Stimulated activated CD8-positive, alpha-beta memory T cell treated with anti-CD3 and anti-CD28 coated beads, Interleukin-15, amount 100 ng/mL, for 48 hours (primary cell): ENCODE data around the gene ARL5C.
"Not testable (repeated sequence)": the region's sequence is repeated elsewhere in the genome, so short reads cannot be mapped to it uniquely, and the experiment has no call there.

Experiments
- DNase-seq, 2 donors: peaks; one replicate each; pipeline ENCODE4 v3.0.0-alpha.2; 2020; ENCODE audit warnings: low read depth in 2 of 2

Gene ARL5C

DNA sequence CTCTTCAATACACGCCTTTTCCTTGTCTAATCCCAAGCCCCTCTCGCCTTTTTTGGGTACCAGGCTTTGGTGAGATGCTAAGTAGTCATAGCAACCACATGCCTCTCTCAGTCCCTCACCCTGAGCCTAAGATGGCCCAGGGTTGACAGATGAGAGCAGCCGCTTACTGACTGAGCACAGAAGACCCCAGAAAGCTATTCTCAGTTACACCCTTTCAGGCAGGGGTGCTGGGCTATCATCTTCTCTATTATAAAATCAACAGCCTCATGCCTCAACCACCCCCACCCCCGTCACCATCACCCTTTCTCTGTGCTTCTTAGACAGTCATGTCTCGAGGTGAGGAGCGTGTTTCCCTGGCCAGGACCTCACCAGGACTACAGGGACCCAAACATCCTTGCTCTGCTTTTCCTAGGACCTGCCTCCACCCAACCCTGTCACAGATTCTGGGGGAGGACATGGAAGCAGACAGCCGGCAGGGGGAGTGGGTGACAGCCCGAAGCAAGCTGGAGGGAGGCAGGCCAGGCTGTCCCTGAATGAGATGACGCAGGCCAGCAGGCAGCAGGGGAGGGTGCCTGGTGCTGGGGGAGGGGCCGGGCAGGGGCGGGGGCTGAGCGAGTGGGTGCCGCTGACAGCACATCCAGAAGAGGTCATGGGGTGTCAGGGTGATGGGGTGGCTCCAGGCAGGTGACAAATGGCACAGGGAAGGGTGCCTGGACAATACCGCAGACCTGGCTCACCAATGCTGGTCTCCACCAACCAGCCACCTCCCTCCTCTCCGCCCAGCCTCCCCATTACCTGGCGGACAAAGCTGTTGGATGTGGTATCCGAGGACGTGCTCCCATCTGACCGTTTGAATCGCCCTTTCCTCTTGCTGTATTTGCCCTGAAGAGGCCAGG lies 28.4 kb upstream of the ARL5C start:
- no peak for DNase-seq

DNA sequence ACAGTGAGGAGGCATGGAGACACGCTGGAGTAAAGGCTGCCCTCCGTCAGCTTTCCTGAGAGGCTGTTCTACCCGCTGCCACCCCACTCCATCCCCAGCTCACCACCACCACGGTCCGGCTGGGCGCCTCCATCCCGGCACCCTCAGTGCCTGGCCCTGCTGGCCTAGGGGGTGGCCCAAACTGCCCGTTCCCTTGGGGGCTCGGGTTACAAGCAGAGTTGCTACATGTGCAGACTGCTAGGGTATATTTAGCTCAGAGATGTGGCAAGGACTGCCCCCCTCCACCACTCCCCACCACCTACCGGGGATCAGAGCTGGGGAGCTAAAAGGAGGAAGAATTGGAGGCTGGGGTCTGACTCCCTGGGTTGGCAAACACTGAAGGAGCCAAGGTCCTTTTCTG lies 27.4 kb upstream of the ARL5C start:
- no peak for DNase-seq

DNA sequence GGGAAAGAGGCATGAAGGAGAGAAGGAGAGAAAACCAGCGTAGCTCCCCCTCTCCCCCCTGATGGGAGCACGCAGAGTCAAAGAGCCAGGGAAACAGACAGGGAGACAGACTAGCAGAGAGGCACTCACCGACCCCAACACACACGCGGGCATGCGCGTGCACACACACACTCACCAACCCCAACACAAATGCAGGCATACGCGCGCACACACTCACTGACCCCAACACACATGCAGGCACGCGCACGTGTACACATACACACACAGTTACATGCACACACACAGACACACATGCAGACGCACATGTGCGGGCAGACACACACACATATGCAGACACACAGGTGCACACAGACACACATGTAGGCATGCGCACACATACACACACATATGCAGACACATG lies 26.9 kb upstream of the ARL5C start:
- DNase-seq: no peak

DNA sequence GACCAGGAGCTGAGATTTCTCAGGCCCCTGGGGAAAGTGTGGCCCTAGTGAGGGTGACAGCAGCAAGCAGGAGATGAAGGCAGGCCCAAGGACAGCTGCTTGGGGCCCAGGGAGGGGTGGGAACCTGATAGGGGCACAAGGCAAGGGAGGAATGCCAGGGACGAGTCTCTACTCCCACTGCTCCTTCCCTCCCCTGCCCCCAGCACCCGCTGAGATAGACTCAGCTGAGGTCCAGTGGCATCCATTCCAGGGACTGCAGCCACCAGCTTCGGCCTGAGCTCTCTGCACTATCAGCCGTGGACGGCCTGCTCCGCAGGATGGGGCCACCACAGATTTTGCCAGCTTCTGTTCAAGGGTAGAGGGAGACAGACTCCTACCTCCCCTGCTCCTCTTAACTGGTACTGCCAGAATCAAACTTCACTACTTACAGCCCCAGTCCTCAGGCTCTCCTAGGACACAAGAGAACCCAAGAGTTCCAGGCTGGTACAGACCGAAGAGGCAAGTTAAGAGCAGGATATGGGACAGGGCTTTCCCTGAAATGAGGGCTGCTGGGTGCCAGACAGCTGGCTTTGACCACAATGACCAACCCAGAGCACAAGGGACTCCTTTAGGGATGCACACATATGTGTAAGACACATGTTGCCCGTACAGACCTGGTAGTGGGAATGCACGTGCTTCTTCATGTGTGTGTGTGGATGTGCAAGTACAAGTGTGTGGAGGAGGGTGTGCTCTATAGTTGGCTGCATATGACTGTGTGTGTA lies 26.0 kb upstream of the ARL5C start:
- DNase-seq: no peak

DNA sequence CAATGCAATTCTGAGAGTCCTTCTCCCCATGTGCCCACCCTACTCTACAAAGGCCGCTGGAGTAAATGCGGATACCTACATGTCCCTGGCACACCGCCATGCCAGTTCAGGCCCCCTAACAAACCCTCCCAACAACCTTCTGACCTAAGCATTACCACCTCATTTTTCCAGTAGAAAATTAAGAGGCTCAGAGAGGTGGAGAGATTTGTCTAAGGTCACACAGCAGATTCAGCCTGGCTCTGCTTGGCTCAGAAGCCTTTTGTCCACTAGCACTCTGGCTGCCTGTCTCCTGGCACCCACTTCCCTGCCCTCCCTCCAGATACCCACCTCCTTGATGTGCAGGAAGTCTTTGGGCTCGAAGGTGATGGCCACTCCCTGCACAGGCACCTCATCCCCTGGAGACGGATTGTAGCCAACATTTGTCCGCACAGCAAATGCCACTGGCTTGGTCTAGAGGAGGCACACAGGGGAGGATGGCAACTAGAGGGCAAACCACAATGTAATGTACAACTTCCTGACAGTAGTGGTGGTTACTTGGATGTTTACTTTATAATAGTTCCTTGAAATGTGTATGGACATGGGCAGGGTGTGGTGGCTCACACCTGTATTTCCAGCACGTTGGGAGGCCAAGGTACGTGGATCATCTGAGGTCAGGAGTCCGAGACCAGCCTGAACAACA lies 21.3 kb upstream of the ARL5C start:
- DNase-seq: no peak

DNA sequence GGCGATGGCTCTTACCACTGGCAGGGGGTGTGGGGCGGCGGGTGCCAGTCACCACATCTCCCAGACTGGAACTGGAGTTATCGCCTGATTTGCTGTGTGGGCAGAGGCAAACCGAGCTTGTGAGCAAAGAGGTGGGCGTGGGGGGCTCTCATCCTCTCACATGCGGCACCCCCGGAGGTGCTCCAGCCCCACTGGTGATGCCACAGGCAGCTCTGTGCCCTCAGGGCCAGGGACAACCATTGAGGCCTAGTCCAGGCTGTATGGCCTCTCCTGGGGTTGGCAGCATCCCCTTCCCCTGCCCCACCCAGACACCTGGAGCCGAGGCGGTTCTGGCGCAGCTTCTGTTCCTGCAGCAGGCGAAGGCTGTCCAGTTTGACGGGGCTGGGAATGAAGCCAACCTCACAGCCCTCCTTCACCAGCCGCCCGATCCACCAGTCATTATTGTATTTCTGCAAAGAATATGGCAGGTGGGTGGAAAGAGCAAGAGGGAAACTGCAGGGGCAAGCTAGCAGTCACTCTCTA lies 20.6 kb upstream of the ARL5C start:
- no peak for DNase-seq

DNA sequence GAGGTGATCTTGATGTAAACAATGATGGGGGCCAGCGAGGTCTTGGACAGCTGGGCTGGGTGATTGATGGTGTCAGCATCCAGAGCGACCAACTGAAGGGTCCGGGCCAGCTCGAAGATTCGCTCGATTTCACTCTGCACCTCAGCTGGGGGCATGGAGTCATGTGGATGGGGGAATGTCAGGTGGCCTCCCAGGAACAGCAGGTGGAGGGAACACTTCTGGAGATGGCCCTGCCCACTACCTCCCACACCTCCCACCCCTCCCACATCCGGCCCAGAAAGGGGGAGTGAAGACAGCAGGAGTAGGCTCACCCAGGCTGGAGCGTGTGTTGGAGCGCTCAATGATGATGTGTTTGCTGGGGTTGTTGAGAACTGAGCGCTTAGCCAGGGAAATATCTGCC lies 17.8 kb upstream of the ARL5C start:
- no peak for DNase-seq

DNA sequence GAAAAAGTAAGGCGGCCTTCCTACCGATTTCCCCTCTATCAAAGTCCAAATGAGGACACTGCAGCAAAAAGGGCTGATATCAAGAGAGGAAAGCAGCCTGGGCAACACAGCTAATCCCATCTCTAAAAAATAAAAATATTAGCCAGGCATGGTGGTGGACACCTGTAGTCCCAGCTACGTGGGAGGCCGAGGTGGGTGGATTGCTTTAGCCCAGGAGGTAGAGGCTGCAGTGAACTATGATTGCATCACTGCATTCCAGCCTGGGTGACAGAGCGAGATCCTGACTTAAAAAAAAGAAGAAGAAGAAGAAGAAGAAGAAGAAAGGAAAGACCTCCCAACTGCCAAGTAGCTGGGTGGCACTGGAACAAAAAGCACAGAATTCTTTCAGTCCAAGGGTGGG lies 17.1 kb upstream of the ARL5C start:
- no peak for DNase-seq

DNA sequence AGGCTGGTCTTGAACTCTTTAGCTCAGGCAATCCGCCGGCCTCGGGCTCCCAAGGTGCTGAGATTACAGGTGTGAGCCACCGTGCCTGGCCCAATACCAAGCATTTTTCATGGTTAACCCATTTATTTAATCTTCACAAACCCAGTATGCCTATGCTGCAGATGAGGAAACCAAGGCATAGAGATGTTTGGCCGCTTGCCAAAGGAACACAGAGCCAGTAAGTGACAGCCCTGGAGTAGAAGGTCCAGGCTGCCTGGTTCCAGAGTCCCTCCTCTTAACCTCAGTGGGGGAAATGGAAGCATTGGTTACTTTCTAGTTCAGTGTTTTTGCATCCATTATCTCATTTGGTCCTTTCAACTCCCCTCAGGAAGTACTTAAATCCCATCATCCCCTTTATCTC lies 15.3 kb upstream of the ARL5C start:
- DNase-seq: no peak

DNA sequence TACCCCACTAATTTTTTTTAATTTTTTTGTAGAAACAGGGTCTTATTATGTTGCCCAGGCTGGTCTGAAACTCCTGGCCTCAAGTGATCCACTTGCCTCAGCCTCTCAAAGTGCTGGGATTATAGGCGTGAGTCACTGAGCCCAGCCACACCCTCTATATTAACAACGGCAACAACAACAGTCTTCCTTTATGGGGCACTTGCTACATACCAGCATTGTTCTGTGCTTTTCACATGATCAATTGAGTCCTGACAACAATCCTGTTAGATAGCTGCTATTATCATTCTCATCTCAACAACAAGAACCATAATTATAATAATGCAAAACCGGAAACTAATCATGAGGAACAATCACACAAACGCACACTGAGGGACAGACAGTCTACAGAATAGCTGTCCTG lies 12.6 kb upstream of the ARL5C start:
- no peak for DNase-seq

DNA sequence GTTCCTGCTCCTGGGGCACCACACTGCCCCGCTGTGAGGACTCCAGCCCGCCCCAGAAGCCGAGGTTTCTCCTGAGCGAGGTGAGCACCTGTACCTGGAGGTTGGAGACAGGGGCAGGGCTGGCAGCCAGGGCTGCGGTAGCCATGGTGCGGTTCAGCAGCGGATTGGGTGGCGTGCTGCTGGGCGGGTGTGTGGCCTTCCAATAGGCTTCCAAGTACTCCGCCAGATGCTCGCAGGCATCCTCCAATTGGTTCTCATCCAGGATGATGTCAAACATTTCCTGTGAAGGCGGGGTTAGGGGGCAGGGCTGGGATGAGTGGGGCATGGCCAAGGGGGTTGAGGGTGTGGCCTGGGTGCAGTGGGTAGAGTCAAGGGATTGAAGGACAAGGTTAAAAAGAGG lies 11.3 kb upstream of the ARL5C start:
- no peak for DNase-seq

DNA sequence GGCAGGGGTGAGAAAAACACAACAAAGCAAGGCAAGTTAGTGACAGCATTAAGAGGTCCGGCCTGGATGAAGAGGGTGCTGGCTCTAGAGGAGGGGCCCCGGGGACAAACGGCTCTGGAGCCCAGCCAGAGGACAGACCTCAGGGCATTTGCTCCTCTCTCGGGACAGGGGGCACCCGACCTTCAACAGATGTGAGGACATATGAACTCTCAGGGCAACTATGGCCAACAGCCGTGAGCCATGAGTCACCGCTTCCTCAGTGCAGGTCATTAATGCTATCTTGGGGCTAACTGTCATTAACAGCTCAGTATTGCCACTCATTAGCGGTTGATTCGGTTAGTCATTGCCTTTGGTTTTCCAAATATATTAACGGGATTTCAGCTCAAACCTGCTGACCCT lies 9.7 kb upstream of the ARL5C start:
- DNase-seq: no peak

DNA sequence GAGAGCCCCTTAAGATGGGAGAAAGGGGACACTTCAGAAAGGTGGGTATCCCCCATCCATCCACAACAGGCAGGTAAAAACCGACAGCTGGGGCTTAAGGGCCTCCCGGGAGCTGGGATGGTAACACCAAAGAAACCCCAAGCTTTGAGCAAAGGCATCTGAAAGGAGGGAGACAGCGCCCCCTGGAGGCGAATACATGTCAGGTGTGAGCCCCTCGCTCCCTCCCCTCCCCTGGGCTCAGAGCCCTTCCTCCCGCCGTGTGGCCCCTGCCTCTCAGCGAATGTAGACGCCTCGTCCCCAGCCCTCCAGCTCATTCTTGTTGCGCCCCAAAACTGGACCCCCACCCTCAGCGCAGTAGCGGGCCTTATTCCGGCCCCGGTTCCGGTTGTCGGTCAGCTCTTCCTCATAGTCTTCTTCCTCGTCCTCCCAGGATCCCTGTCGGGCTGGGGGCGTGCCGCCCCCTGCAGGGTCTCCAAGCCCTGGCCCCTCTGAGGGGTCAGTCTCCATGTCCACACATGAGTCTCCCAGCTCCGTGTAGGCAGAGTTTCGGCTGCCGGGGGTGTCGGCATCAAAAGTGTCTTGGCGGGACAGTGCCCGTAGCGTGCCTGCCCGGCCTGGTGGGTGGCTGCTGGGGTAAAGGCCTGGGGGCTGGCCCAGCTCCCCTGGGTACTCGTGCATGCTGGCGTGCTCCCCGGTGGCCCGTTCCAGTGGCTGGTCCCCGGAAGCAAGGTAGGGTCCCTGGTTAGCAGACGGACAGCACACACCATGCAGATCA lies 9.1 kb upstream of the ARL5C start:
- DNase-seq: peak in 1 of 2 donors; percentile 47

DNA sequence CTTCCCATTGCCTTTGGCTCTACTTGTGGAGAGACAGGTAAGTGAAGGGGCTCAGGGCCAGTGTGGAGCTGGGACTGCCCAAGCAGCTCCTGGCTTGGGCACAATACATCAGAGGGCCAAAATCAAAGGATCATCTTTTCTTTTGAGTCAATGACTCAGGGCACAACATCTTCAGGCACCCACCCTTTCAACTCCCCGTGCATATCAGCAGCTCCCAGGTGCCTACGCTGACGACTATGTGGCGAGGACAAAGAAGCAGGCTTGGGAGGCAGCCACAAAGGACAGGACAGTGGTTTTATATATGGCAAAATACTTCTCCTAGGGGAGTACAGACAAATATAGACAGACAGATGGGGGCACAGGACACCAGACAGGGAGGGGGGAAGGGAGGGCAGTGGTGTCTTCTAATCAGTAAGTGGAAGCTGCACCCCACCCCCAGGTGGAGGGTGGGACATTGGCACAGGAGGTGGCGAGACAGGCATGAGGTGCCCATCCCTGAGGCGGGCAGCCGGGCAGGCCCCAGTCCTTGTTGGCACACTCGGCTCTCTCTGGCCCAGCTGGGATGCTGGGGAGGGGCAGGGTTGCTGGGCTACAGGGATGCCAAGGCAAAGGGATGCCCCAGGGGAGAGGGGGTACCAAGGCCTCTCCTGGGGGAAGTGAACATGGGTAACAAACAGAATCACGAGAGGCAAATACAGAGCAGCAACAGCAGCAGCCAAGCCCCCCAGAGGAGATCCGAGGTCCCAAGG lies 7.7 kb upstream of the ARL5C start:
- no peak for DNase-seq

DNA sequence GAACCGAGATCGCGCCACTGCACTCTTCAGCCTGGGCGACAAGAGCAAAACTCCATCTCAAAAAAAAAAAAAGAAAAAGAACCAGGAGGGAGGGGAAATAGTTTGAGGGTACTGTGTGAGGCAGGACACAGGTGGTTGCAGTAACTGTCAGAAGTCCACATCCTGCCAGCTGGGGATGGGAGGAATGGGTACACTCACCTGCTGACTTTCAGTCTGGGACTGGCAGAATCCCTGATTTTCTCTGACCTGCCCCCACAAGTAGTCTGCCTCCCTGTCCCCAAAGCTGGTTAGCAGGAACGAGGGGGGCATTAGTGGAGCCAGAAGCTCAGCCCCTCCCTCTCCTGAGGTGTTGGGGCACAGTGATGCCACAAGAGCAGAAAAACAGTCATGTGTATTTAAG lies 7.1 kb upstream of the ARL5C start:
- DNase-seq: no peak

DNA sequence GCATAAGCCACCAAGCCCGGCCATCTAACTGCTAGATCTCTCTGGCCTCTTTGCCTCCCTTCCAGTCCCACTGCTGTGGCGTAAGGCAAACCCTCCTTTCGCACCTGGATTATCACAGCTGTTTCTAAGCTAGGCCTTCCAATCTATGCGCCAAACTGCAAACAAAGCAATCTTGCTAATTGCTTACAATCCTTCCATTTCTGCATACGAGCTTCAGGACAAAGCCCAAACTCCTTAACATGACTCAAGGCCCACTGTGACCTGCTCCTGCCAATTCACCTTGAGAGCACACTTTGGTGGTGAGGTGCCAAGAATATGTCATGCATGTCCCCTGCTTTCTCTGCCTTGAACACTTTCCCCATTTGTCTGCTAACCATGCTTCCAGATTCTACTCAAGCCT lies 6.0 kb upstream of the ARL5C start:
- no peak for DNase-seq

DNA sequence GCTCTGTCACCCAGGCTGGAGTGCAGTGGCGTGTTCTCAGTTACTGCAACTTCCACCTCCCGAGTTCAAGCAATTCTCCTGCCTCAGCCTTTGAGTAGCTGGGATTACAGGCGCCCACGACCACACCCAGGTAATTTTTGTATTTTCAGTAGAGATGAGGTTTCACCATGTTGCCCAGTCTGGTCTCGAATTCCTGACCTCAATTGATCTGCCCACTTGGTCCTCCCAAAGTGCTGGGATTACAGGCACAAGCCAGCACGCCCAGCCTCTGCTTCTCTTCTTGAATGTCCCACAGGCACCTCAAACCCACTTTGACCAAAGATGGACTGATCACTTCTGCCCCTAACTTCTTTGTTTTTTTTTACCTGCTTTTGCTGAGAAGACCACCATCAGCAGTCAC lies 4.6 kb upstream of the ARL5C start:
- no peak for DNase-seq

DNA sequence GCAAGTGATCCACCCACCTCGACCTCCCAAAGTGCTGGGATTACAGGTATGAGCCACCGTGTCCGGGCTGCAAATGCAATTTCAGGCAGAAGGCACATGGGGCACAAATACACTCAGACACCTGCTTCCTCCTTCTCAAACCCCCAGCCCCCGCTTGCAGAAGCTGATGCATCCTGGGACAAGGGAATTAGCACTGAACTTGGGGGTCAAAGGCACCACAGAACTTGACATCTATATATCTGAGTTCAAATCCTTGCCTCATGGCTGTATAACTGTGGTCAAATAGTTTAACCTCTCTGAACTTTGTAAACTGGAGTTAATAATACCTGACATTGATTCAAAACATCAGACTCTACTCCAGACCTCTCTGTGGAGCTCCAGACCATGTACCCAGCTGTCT lies 4.1 kb upstream of the ARL5C start:
- no peak for DNase-seq

DNA sequence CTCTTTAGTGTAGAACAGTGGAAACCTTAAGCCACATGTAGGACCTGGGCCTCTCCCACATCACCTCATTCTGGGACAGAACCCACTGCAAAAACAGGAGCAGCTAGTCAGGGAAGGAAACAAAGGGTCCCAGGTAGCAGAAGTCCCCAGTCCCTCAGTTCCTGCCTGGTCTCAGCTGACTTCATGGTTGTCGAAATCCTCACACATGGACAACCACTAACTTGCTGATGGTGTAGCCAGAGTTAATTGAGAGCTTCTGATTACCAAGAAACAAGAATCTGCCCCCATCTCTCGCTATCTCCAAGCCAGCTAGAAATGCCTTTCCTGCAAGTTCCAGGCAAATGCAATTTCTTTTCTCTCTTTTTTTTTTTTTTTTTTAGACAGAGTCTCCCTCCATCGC lies 3.6 kb upstream of the ARL5C start:
- no peak for DNase-seq

DNA sequence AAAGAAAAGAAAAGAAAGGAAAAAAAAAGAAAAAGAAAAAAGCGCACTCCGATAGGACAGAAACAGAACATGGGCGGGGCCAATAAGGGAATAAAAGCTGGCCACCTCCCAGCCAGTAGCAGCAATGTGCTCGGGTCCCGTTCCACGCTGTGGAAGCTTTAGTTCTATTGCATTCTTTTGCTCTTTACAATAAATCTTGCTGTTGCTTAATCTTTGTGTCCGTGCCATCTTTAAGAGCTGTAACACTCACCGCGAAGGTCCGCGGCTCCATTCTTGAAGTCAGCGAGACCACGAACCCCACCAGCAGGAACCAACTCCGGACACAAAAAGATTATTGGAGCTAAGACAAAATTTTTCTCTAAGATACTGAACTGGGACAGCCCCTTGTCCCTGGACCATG lies 3.1 kb upstream of the ARL5C start:
- DNase-seq: no peak

DNA sequence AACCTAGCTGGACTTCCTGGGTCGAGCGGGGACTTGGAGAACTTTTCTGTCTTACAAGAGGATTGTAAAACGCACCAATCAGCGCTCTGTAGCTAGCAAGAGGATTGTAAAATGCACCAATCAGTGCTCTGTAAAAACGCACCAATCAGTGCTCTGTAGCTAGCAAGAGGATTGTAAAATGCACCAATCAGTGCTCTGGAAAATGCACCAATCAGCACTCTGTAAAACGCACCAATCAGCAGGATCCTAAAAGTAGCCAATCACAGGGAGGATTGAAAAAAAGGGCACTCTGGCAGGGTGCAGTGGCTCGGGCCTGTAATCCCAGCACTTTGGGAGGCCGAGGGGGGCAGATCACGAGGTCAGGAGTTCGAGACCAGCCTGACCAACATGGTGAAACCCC lies 2.5 kb upstream of the ARL5C start:
- DNase-seq: not testable (repeated sequence)
